ENCODE results near the gene PSMA7. TPM values are rescaled to one million over a fixed set of nuclear protein-coding genes. Genes with fewer than 3 reads are reported as not detected.
"Not testable (repeated sequence)": the region's sequence is repeated elsewhere in the genome, so short reads cannot be mapped to it uniquely, and the experiment has no call there.

PSMA7 gene
- total RNA-seq, 1 experiment from 2014 or later = 514 TPM

DNA sequence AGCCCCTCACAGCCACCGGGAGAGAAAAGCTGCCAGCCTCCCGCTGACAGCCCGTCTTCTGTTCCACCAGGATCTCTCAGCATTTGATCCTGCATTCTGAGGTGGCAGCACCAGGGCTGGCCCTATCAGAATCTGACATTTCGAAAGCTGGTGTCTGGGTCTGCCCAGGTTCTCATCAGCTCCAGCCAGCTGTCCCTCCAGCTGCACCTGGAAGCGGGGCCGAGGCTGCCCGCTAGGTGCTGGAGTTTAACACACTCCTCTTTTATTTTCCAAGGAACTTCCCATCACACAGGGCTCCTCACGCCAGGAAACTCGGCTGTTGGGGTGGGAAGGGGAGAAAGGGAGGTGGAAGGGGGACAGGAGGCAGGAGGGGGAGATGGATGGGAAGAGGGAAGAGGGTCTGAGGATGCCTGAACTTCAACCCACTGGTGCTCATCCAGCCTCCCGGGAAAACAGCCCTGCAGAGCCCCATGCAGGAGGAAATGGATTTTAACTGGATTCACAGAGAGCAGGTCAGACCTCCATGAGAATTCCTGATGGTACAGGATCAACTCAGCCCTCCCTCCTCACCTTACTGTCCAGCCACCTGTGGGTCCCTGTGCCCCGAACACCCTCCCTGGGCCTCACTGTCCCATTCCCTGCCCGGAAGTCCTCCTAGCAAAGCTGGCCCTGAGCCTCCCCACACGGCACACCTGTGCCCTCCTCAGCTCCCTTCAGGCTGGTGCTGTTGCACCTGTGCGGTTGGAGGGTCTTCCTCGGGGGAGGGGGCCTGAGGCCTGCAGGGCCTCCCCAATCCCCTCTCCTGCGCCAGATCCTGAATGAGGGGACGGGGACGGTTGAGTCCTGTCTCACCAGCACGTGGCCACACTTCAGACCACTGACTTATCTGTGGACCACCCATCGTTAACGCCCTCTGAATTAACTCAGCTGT is 24.8 kb downstream of the PSMA7 start:
- TF ChIP-seq, protein P1, sequence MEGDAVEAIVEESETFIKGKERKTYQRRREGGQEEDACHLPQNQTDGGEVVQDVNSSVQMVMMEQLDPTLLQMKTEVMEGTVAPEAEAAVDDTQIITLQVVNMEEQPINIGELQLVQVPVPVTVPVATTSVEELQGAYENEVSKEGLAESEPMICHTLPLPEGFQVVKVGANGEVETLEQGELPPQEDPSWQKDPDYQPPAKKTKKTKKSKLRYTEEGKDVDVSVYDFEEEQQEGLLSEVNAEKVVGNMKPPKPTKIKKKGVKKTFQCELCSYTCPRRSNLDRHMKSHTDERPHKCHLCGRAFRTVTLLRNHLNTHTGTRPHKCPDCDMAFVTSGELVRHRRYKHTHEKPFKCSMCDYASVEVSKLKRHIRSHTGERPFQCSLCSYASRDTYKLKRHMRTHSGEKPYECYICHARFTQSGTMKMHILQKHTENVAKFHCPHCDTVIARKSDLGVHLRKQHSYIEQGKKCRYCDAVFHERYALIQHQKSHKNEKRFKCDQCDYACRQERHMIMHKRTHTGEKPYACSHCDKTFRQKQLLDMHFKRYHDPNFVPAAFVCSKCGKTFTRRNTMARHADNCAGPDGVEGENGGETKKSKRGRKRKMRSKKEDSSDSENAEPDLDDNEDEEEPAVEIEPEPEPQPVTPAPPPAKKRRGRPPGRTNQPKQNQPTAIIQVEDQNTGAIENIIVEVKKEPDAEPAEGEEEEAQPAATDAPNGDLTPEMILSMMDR (IDR thresholded peaks at IDR 0.05; ENCODE audit: unreplicated experiment) = no peak
- no peak overlapping the region for H3K4me3 Mint-ChIP-seq (ENCODE audit: low read depth, unreplicated experiment)
- H3K36me3 Mint-ChIP-seq (ENCODE audit: insufficient read depth, unreplicated experiment) = peaks cover 42% of the 10 kb centered on the region
- CTCF ChIA-PET = no interaction called here
- H3K27me3 Mint-ChIP-seq (ENCODE audit: unreplicated experiment) = peaks cover 55% of the 10 kb centered on the region
- no peak overlapping the region for H3K27ac Mint-ChIP-seq (ENCODE audit: unreplicated experiment)
- intact Hi-C loops (cut with micrococcal nuclease; ENCODE audit: unreplicated experiment) = no loop called here
- H3K9me3 Mint-ChIP-seq (ENCODE audit: low read depth, unreplicated experiment) = no peaks in the 10 kb centered on the region
- no peak for DNase-seq
- BruUV-seq (replicated peaks) = no TSS peak
- H3K4me1 Mint-ChIP-seq (ENCODE audit: low read depth, unreplicated experiment) = peaks cover 3% of the 10 kb centered on the region

DNA sequence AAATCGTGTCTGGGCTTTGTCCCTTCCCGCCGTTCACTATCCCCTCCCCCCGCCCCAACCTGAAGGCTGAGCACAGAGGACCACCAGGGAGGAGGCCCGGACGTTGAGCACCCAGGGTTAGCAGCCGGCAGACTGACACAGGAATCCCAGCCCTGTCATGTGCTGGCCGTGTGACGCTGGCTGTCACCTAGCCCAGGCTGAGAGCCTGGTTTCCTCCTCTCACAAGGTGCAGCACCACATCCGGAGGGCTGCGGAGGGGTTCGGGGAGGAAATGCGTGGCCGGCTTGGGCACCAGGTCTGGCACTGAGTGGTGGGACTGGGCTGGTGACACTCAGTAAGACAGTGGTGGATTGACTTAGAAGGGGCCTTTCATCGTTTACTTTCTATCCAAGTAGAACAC is 25.5 kb downstream of the PSMA7 start:
- Mint-ChIP-seq H3K4me1 (ENCODE audit: low read depth, unreplicated experiment) (no peaks in the 10 kb centered on the region), H3K27me3 (ENCODE audit: unreplicated experiment) (peaks cover 55% of the 10 kb centered on the region), H3K9me3 (ENCODE audit: low read depth, unreplicated experiment) (peaks cover 2% of the 10 kb centered on the region), H3K4me3 (ENCODE audit: low read depth, unreplicated experiment) (no peak overlapping the region), H3K27ac (ENCODE audit: unreplicated experiment) (no peak overlapping the region), H3K36me3 (ENCODE audit: insufficient read depth, unreplicated experiment) (peaks cover 37% of the 10 kb centered on the region)
- BruUV-seq (replicated peaks) = no TSS peak
- CTCF ChIA-PET = no interaction called here
- TF ChIP-seq, protein P1 (IDR thresholded peaks at IDR 0.05; ENCODE audit: unreplicated experiment) = no peak
- DNase-seq = no peak
- intact Hi-C loops (cut with micrococcal nuclease; ENCODE audit: unreplicated experiment) = no loop called here

DNA sequence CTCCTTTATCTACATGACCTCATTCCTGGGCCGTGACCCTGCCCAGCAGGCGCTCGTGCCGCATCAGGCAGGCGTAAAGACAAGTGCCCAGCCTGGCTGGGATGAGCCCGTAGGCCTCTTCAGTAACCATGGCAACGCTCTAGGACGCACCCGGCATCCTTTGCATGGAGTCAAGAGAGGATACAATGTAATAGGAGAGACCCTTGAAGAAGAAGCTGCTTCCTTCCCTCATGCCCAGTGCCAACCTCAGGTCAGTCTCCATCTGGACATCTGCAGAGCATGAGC is 25.9 kb downstream of the PSMA7 start:
- Mint-ChIP-seq H3K4me1 (ENCODE audit: low read depth, unreplicated experiment) (no peaks in the 10 kb centered on the region), H3K4me3 (ENCODE audit: low read depth, unreplicated experiment) (no peak overlapping the region), H3K9me3 (ENCODE audit: low read depth, unreplicated experiment) (peaks cover 2% of the 10 kb centered on the region), H3K27ac (ENCODE audit: unreplicated experiment) (no peak overlapping the region), H3K27me3 (ENCODE audit: unreplicated experiment) (peaks cover 55% of the 10 kb centered on the region), H3K36me3 (ENCODE audit: insufficient read depth, unreplicated experiment) (peaks cover 33% of the 10 kb centered on the region)
- TF ChIP-seq, protein P1 (IDR thresholded peaks at IDR 0.05; ENCODE audit: unreplicated experiment) = no peak
- intact Hi-C loops (cut with micrococcal nuclease; ENCODE audit: unreplicated experiment) = no loop called here
- CTCF ChIA-PET = no interaction called here
- DNase-seq = no peak
- no TSS peak for BruUV-seq (replicated peaks)

DNA sequence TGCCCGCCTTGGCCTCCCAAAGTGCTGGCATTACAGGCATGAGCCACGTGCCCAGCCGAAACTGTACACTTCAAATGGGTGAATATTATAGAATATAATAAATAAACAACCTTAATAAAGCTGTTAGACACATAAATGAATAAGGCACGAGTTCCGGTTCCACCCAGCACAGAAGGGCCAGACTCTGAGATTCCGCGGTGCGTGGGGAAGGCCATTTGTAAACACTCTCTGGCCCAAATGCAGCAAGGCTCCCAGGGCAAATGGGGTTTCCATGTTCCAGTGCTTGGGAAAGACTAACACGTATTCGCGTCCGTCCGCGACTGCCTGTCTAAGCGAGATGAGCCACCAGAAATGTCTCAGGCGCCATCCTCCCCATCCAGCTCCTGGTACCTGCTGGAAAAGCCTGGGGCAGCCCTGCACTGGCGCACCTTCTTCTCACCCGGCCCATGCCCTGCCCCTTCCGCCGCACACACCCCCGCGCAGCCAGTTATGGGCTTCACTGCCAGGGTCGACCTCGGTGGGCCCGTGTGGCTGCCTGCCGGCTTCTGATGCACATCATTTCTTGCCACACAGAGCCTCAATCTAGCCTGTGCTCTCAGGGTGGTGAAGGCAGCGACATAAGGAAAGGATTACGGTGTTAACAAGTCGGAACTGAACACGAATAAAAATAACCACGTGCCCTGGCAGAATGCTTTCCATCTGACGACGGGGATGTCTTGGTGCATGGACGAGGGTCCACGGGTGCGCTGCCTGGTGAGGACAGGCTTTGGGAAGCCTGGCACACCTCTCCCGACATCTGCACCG is 26.4 kb downstream of the PSMA7 start:
- no TSS peak for BruUV-seq (replicated peaks)
- CTCF ChIA-PET = no interaction called here
- no peaks in the 10 kb centered on the region for H3K4me1 Mint-ChIP-seq (ENCODE audit: low read depth, unreplicated experiment)
- TF ChIP-seq, protein P1 (IDR thresholded peaks at IDR 0.05; ENCODE audit: unreplicated experiment) = no peak
- DNase-seq = no peak
- H3K9me3 Mint-ChIP-seq (ENCODE audit: low read depth, unreplicated experiment) = peaks cover 2% of the 10 kb centered on the region
- no peak overlapping the region for H3K4me3 Mint-ChIP-seq (ENCODE audit: low read depth, unreplicated experiment)
- H3K27me3 Mint-ChIP-seq (ENCODE audit: unreplicated experiment) = peaks cover 55% of the 10 kb centered on the region
- H3K36me3 Mint-ChIP-seq (ENCODE audit: insufficient read depth, unreplicated experiment) = peaks cover 30% of the 10 kb centered on the region
- no peak overlapping the region for H3K27ac Mint-ChIP-seq (ENCODE audit: unreplicated experiment)
- intact Hi-C loops (cut with micrococcal nuclease; ENCODE audit: unreplicated experiment) = no loop called here

DNA sequence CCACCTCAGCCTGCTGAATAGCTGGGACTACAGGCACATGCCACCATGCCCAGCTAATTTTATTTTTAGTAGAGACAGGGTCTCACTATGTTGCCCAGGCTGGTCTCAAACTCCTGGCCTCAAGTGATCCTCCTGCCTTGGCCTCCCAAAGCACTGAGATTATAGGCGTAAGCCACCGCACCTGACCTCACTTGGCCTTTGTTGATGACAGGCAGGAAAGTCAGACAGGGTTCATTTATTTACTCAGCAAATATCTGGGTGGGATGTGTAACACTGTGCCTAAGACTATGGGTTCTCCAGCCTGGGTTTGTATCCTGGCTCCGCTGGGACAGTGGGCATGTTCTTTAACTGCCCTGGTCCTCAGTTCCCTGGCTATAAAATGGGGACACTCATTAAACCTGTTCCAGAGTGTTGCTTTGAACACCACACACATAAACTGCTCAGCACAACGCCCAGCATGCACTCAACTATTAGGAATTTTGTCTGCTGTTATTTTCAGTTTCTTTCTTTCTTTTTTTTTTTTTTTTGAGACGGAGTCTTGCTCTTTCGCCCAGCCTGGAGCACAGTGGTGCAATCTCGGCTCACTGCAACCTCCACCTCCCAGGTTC is 27.3 kb downstream of the PSMA7 start:
- CTCF ChIA-PET; BruUV-seq (replicated peaks); H3K27ac Mint-ChIP-seq (ENCODE audit: unreplicated experiment): not testable (repeated sequence)

More for the DNA sequence above, 27.3 kb downstream of the PSMA7 start:
- intact Hi-C loops (cut with micrococcal nuclease; ENCODE audit: unreplicated experiment); DNase-seq; H3K4me1 Mint-ChIP-seq (ENCODE audit: low read depth, unreplicated experiment); H3K4me3 Mint-ChIP-seq (ENCODE audit: low read depth, unreplicated experiment); H3K9me3 Mint-ChIP-seq (ENCODE audit: low read depth, unreplicated experiment): not testable (repeated sequence)
- Mint-ChIP-seq H3K36me3 (ENCODE audit: insufficient read depth, unreplicated experiment) (peaks cover 21% of the 10 kb centered on the region), H3K27me3 (ENCODE audit: unreplicated experiment) (peaks cover 55% of the 10 kb centered on the region)

Data from Calu3 (cell line).